HCT116 (cell line): ENCODE measurements around the gene IRF2.

Experiments
- CBX3 ChIP-seq: IDR thresholded peaks from 2 replicates; pipeline ENCODE4 v1.6.1; 2012; ENCODE audit warnings: low read depth
- CTCF ChIP-seq, 3 experiments: fragments of 200-600 bp in 1 of 3; sonication (generic) in 1 of 3; IDR thresholded peaks in 2 of 3; conservative IDR thresholded peaks in 1 of 3; 2 replicates each; pipeline ENCODE4 v1.5.1; 2012 to 2017; ENCODE audit warnings: low read depth in 2 of 3, low read length in 2 of 3, antibody characterized with exemption in 1 of 3, borderline replicate concordance in 1 of 3, control low read depth in 1 of 3, mild to moderate bottlenecking in 1 of 3, mixed read lengths in 1 of 3, mixed run types in 1 of 3, moderate library complexity in 1 of 3; ENCODE audit not compliant: insufficient read depth in 1 of 3
- EZH2 ChIP-seq: fragments of 200-600 bp; sonication (generic); IDR thresholded peaks from 2 replicates; pipeline ENCODE4 v1.6.1; 2017; ENCODE audit warnings: antibody characterized with exemption, mixed run types
- EZH2phosphoT487 ChIP-seq: fragments of 200-600 bp; IDR thresholded peaks from 2 replicates; pipeline ENCODE4 v1.6.1; 2018; ENCODE audit warnings: antibody characterized with exemption, borderline replicate concordance
- RAD21 ChIP-seq: IDR thresholded peaks from 2 replicates; pipeline ENCODE4 v1.6.1; 2012; ENCODE audit warnings: low read depth, mild to moderate bottlenecking
- REST ChIP-seq: IDR thresholded peaks from 2 replicates; pipeline ENCODE4 v1.6.1; 2012; ENCODE audit warnings: low read depth
- SIN3A ChIP-seq: IDR thresholded peaks from 2 replicates; pipeline ENCODE4 v1.6.1; 2012; ENCODE audit warnings: low read depth
- ZFX ChIP-seq: fragments of 450-650 bp; IDR thresholded peaks from 2 replicates; pipeline ENCODE4 v1.6.1; 2017

DNA sequence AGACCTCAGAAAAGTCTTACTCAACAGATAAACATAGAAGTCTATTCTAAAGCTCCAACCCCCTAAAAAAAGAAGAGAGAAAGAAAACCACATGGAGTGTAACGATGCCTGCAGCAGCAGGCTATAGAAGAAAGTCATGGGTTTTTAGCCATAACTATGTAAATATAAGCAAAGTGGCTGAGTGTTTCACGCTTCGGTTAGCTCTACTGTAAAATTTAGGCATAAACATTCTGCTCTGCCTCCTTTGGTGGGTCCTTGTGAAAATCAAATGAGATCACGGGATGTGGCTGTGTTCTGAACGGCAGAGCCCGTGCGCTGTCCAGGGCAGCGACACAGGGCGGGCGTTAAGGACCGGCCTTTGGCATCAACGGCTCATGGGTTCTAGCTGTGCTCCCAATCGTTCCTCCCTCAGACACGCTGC lies 78.4 kb downstream of the IRF2 start:
- TF ChIP-seq EZH2 (no peak), SIN3A (no peak), CTCF (IDR thresholded peaks at IDR 0.05 in 2 of 3, conservative IDR thresholded peaks at IDR 0.05 in 1 of 3; ENCODE audit: borderline replicate concordance in 1 of 3, insufficient read depth in 1 of 3, low read depth in 2 of 3, low read length in 2 of 3) (no peak), RAD21 (no peak), CBX3 (no peak), EZH2phosphoT487 (no peak), ZFX (no peak), REST (no peak)
